Stimulated activated CD4-positive, alpha-beta T cell treated with anti-CD3 and anti-CD28 coated beads, Interleukin-2, amount 100 ng/mL, for 24 hours (primary cell): ENCODE results near the gene SV2B.

Source experiments
- DNase-seq, 2 donors: peaks; one replicate each; pipeline ENCODE4 v3.0.0-alpha.2; 2020

The SV2B gene

DNA sequence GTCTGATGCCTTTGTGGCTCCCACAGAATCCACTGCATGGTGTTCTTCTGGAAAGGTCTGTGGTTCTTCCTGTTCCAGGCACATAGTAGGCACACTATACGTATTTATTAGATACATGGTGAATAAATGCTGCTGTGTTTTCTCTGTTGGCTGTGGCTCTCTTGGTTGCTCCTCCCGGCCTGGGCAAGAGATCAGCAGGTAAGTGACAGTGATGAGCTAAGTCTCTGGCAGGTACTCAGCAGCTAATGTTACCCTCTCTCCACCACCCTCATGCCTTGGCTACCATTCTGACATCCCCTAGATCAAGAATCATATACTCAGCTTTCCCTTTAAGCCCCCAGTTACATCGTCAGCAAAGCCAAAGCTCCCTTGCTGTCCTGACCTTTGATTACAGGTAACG, 8.4 kb downstream of the SV2B start:
- no peak for DNase-seq

DNA sequence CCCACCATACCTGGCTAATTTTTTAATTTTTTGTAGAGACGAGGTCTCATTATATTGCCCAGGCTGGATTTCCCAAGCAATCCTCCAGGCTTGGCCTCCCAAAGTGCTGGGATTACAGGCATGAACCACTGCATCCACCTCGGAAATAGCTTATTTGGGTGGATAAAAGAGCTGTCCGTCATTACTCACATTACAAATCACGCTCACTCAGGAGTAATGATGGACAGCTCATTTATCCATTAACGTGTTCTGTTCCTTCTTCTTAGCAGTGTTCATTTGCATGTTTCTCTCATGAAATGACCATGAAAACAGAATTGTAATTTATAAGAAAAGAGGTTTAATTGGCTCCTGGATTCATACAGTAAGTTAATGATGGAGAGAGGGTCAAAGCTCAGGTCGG, 9.8 kb downstream of the SV2B start:
- no peak for DNase-seq

DNA sequence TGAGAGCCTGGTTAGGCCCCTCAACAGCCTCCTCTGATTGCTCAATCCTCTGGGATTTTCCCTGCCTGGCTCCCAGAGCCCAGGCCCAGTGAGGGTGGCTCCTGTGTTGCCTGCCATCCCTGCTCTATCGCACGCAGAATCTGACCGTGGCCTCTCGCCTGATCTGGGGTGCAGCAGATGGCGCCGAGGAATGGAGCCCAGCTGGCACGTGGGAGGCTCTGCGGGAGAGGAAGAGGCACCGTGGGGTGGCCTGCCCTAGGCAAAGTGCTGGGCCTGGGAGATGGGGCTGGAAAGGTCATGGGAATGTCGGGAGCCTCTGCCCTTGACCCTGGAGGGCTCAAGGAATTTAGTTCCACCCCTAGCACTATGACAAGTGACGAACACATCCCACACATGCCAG, 10.3 kb downstream of the SV2B start:
- DNase-seq = no peak

DNA sequence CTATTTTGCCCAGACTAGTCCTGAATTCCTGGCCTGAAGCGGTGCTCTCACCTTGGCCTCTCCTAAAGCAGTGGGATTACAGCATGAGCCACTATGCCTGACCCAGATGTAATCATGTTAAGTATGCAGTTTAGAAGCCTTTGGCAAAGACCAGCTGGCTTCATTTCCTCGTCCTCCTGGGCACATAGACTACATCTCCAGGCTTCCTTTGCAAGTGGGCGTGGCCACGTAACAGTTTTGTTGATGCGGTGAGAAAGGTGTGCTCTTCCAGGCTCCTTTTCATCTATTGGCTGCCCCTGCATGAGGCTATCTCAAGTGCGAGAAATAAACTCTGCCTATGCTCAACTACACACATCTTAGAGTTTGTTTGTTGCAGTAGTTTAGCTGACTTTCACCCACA, 13.0 kb downstream of the SV2B start:
- no peak for DNase-seq

DNA sequence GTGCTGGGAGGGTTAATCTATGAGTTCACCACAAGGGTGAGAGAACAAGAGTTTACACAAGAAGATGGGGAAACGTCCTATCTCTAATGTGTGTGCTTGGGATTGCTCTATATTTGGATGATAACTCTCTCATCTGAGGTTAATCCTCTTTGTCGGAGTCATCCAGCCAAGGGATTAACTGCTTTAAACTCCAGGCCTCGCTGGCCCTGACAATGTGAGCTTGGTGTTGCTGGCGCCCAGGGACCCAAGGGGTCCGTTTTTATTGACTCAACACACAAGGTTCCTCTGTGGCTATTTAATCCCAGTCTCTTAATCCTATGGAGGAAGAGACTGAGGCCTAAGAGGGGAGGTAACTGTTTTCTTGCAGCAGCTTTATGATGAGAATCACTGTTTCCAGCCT, 14.2 kb downstream of the SV2B start:
- DNase-seq = no peak

DNA sequence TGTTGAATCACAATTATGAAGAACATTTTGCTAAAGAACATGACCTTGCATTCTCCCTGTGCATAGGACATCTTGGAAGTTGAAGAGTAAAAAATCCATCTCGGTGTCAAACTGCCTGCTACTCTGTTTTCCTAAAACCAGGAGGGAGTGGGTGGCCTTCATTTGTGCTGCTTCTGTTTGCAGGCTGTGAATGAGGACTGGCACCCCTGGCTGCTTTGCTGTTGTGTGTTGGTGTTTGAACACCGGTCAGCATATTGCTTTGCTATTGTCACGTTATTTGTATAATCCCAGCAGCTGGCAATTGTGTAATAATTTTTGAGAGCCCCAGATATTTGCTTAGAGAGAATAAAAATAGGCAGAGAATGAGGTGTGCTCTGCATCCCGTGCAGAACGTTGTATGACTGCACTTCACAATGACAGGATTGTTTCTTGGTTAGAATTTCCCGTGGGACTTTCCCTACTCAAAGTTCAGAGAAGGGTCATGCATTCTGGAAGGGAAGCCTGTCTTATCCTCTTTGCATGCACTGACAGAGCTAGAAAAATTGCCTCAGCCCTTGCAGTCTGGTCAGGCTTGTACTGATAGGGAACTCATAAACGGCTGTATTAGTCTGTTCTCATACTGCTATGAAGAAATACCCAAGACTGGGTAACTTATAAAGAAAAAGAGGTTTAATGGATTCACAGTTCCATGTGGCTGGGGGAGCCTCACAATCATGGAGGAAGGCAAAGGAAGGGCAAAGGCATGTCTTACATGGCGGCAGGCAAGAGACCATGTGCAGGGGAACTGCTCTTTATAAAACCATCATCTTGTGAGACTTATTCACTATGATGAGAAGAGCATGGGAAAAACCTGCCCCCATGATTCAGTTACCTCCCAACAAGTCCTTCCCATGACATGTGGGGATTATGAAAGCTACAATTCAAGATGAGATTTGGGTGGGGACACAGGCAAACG, 16.3 kb downstream of the SV2B start:
- DNase-seq = no peak

DNA sequence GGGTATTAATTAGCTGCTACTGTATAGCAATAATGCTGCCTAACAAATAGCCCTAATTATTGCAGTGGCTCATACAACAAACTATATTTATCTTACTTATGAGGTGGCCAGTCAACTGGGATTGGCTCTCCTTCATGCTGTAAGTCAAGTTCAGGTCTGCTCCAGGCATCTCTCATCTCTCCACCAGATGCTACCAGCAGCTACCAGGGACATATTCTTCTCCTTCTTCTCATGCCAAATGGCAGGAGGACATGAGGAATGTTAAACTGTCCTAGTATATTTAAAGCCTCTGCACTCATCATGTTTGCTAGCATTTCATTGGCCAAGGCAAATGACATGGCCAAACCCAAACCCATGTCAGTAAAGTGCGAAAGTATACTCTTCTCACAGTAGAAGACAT, 17.3 kb downstream of the SV2B start:
- DNase-seq = no peak

DNA sequence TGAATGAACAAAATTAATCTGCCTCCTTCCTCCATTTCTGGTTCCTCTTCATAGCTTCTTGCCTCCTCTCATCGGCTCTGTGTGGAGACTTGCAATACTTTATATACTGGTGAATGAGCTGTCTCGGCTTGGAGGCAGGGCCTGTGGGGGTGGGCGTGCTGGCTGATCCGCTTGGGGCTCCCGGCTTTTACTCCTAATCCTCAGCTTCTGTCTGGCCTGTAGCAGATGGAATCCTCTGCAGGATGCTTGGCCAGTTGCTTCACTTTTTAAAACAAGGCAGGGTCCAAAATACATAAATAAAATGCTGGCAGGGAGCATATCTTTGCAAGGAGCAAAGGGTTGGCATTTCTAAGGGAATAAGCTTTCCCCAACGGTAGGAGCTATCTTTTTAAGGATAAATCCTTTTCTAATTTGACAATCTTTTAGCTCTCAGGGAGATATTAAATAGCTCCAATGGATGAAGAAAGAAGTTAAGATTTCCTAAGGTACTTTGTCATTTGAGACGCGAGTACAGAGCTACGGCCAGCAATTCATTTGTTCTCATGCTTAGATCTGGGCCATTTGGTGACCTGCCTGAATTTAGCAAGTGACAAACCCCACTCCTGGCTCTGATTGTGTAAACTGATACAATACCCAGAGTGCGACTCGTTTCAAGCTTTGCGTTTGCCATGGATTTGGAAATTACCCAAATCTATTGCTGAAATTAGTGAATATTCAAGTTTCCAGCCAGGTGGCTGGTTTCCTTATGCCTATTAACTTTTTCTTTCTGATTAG, 18.9 kb downstream of the SV2B start:
- no peak for DNase-seq

DNA sequence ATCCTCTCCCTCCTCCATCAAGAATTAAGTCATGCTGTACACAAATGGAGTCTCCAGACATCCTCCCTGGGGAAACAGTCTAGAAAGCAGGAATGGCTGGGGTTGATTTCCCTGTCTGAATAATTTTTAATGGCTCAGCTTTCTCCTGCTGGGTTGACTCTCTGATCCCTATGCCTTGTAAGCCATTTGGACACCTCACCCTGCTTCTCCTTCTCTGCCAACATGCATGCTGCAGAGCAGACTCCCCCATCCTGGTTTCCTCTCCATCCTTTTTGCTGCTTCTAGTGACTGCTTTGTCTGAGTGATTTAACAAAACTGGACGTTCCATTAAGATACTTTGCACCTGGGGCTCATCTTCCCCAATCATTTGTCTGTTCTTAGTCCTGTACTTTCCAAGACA, 22.2 kb downstream of the SV2B start:
- DNase-seq = no peak

DNA sequence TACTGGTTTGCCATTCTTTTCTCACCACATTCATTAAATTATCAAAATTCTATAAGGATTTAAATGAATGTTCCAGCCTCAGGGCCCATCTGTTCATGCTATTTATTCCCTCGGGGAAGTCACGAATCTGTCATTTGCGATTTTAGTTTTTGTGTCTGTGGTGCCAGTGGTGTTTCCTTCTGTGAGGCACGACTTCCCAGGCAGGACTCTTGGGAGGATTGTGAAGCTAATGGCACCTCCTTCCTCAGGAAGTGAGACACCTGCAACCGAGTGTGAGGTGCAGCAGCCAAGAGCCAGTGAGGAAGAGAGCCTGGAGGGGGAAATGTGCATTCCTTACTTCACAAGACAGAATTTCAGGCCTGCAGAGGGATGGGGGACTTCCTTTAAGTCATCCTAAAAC, 24.1 kb downstream of the SV2B start:
- no peak for DNase-seq

DNA sequence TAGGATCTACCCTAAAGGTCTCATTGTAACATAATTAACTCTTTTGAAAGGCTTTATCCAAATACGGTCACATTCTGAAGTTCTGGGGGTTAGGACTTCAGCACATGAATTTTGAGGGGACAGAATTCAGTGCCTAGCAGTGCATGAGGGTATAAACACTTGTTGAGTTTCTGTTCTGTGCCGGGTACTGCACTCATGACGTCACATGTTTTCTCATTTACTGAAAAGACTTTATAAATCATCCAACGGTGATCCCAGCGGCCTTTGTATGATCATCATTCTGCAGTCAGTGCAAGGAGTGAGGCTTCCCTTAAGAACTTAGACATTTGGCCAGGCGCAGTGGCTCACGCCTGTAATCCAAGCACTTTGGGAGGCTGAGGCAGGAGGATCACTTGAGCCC, 25.1 kb downstream of the SV2B start:
- no peak for DNase-seq

DNA sequence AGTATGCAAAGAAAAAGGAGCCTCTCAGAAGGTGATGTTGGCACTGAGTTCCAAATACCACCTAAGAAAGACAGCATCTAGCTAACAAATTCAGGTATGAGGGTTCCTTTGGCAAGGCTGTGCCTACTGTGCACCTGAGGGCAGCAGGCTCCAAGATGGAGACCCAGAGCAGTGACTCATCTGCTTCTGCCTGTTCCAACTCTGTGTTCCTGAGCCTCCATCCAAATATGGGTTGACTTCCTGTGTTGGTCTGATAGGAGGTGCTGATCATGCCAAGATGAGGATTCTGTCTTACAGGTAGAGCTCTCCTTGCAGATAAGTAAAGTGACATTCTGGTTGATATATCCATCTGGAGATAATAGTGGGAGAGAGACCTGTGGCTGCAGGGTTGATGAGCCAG, 26.0 kb downstream of the SV2B start:
- DNase-seq = no peak

DNA sequence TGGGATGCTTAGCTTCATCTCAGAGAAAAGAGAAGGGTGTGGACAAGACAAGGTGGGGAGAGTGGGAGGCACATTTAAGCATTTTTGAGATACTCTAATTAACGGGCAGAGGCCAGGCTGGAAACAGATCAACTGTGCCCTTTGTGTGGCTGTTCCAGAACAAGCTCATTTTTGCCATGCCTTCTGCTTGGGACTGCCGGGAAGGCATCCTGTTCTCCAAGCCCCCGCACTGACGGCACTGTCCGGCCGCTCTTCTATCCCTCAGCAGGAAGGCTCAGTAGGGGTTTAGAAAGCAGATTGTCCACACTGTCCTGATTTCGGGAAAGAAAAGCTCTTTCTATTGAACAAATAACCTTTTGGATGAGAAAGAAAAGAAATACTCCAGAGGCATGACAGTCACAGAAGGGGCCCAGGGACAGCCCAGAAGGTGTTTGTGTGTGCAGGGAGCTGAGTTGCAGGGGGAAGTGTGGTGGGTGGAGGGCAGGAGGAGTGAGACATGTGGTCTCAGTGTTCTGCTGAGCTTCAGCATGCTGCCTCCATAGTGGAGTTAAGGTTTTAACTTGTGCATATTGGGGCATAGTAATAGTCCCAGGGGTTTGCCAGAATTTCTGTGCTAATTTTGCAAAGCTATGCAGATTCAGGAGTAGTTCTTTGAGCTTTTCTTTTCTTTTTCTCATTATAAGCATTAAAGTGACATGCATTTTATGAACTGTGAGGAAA, 27.3 kb downstream of the SV2B start:
- DNase-seq = no peak

DNA sequence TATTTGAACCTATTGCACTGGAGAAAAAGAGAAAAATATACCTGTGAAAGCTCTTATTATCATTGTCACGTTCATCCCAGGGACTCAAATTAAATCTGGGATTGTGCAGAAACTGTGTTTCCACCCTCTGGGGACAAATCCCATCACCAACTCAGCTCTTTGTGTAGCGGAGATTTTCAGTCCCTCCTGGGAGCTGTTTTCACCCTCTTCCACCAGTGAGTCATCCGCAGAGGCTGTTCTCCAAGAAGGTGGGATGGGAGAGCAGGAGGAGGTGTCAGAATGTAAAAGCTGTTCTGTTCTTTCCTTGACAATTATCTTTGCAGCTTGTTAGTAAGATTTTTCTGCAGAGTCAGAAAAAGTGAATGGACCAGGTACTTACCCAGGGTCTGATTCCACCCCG, 28.0 kb downstream of the SV2B start:
- no peak for DNase-seq

DNA sequence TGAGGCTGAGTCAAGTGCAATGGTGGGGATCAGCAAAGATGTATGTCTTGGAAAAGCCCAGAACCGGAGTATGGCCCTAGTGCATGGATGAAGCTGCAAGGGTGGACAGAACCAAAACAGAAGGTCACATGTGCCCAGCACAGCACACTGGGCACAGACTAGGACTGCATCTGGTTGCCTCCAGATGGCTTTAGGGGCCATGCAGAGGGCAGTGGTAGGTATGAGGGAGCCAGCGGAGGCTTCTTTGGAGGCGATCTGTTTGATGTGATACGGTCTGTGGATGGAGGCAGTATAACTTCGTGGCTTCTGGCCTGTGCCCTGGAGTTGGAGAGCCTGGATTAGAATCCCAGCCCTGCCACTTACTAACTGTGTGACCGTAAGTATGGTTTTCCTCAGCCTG, 29.4 kb downstream of the SV2B start:
- no peak for DNase-seq

DNA sequence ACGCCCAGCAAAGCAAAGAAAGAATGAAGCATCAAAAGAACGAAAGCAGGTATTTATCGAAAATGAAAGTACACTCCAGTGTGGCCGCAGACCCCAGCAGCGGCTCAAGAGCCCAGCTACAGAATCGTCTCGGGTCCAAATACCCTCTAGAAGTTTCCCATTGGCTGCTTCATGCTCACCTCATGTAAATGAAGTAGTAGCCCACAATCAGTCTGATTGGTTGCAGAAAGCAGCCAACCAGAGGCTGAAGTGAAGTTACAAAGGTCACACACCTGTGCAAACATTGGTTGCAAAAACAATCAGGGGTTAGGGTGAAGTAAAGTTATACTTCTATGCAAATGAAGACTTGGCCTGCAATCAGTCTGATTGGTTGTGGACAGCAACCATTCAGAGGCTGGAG, 32.0 kb downstream of the SV2B start:
- no peak for DNase-seq

DNA sequence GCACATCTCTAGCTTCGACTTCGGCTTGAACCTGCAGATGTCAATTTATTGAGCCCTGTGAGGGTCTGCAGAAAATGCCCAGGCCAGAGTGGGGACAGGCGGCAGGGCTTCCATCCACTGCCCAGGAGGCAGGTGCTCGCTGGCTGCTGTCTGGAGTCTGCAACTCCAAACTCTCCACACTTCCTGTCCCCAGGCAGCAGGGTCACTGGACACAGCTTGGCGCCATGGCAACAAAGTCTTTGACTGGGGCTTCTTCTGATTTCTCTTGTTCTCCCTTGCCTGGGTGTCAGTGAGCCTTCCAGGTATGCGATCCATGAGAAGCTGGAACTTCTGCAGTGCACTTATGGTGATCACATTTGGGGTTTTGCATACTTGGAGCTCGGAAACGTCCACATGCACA, 33.5 kb downstream of the SV2B start:
- no peak for DNase-seq

DNA sequence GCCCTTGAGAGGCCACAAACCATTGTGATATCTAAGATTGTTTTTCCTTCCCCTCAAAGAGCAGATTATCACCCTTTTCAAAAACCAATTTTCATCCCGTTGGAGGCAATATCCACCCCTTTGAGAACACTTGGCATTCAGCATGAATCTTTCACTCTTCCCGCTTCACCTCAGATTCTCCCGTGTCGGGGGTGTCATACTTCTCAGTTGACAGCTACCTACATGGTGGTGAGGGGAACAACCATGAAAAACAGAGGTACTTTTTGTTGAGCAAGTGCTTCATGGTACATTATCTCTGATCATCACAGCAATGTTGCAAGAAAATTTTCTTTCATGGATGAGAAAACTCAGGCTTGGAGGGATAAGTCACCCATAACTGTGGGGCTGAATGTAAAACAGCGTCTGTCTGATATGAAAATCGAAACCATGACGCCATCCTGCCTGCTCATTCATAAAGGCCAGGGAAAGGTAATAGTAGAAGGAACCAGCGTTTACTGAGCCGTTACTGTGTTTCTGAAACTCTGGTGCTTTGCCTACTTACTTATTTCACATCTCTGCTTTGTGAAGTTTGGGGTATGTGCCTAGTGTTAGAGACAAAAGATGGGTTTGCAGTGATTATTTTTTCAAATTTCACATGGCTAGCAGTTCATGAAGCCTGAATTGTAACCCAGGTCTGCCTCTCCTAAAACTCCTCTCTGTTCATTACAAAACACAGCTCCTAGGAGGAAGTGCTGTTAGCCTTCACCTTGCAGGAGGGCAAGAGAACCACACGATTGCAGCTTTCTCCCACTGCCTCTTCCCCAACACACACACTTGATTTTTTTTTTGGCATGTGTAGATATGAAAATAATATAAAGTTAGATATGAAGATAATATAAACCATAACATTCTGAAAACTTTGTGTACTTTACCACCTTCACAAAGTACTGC, 35.4 kb downstream of the SV2B start:
- no peak for DNase-seq

DNA sequence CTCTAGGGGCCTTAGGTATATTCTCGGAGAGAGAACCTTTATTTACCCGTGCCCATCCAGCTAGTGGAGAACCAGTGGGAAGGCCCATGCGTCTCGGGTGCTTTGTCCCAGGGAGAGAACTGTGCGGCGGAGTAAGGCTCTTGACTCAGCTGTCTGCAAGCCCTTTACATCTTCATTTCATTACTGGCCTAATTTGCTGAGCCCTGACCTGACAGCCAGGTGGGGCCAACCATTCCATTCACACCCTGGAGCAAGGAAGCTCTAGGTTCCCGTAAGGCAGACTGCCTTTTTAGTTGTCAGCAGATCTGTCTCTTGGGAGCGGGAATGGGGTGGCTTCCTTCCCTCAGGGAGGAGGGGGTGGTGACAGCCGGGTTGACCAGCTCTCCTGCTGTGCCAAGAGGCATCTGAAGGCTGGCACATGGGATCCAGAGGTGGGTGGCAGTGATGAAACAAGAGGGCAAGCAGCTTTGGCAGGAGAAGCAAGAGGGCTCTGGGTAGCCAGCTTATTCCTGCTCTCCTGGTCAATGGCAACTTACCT, 36.4 kb downstream of the SV2B start:
- DNase-seq = no peak

DNA sequence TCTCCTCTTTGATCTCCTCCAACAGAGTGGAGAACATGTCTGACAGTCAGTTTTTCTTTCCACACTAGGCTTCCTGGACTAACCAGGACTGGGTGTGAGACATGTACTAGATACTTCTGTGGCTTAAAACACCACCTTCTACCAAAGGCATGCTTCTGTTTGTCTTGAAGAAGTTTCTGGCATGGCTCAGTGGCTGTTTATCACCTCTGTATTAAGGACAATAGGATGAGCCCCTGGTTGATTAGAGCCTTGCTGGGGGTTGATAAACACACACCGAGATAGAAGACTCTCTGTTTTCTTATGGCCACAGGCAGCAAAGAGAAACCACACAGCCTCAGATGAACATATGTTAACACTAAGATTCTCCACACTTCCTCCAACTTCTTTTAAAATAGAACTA, 40.5 kb downstream of the SV2B start:
- DNase-seq = no peak

DNA sequence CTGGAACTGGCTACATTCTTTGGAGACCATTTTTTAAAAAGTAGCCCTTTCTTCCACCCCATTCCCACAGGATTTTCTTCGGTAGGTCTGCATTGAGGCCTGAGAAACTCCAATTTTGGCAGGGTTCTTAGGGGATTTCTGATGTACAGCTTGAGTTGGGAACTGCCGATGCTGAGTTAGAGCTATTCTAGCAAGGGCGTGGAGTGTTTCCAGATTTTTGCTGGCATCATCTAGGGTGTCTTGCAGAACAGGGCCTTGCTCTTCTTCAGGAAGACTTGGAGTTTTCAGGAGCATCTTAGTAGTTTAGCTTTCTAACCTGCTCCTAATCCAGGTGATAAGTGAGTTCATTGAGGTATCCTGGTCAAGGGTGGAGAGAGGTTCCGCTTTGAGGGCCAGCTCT, 41.0 kb downstream of the SV2B start:
- DNase-seq = no peak

DNA sequence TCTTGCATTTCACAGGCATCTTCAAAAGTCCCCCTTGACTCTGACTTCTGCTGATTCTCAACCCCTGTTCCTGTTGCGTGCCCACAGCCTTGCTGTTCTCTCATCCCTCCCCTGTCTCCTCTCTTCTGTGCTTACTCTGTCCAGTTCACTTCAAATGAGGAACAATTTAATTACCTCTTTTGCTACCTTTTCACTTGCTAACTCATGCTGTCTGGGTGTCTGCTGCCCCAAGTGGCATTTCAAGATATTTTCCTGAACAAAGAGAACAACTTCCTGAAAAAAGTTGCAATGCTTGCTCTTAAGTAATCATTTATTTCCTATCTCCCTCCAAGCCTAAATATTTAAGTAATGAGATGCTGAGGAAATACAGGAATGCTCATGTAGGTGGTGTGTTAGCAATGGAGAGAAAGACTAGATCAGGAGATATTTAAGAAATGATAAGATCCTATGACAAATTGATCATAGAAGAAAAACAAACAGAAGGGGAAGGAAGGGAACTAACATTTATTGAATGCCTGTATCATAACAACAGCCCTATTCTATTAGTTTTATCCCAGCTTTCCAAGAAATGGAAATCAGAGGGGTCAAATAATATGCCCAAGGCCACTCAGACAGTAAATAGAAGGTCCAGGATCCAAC, 42.2 kb downstream of the SV2B start:
- no peak for DNase-seq
